NOMO-1 treated with DMSO at 0.1 percent for 48 hours (cell line): ENCODE results near the gene PDZD7.

Source experiments
- DNase-seq: peaks from one replicate; lab custom pipeline; 2025; ENCODE audit not compliant: unreplicated experiment; lab: John Stamatoyannopoulos, UW

The PDZD7 gene

DNA sequence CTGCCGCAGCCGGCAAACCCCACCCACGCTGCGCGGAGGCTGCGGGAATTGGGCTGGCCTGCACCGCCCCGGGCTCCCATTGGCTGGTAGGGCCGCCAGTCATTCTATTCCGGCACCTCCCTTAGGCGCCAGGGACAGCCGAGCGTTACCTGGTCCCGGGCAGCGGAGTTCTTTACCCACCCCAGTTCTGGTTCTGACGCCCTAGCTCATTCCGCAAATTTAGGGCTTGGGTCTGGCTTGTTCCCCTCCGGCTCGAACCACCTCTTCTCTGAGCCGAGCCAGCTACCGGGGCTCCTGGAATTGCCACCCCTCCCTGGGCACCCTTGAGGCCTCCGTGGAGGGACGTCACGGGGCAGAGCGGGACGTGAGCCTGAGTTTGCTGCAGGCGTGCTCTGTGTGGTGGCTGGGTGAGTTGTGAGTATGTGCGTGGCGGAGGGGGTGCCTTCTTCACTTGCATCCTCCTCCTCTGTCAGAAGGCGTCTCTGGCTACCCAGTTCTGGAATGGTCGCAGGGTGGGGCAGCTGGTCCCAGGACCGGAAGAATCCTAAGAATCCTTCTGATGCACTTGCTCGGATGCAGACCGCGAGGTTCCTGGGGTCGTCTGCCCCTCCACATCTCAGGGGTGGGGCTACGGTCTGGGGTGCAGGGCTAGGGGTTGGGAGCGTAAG lies at the start of gene PDZD7, which contains the start of gene SFXN3:
TSS of gene PDZD7 (minus strand) at position 2 of the 668 bp plus-strand sequence. CDS start 910 bp downstream, outside the sequence.
TSS of gene SFXN3 (plus strand) at position 107 of the 668 bp plus-strand sequence. CDS start 3,461 bp downstream, outside the sequence.
- peak; percentile 79 for DNase-seq

DNA sequence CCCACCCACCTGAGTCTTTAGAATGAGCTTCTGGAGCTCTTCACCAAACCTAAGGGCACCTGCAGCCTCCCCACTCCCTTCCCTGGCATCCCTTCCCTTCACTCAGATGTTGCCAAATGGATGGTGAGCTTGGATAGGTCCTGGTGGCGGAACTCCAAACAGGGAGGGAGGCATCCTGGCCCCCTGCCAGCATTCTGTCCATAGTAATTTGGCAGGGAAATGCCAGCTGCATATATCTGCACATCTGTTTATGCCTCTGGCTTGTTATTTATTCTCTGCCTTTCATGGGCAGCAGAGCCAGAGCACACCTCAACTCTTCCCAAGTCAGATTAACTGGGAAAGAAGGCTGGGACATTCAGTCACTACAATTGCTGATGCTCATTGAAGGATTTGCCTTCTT lies 48.9 kb upstream of the PDZD7 start:
- no peak for DNase-seq

DNA sequence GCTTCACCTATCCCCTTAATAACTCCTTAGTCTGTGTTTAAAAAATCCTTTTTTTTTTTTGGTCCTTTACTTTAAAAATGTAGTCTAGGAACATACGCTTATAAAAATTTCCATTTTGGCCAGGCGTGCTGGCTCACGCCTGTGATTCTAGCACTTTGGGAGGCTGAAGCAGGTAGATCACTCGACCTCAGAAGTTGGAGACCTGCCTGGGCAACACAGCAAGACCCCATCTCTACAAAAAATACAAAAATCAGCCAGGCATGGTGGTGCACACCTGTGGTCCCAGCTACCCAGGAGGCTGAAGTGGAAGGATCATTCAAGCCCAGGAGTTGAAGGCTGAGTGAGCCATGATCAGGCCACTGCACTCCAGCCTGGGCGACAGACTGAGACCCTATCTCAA lies 45.7 kb upstream of the PDZD7 start:
- DNase-seq = no peak

DNA sequence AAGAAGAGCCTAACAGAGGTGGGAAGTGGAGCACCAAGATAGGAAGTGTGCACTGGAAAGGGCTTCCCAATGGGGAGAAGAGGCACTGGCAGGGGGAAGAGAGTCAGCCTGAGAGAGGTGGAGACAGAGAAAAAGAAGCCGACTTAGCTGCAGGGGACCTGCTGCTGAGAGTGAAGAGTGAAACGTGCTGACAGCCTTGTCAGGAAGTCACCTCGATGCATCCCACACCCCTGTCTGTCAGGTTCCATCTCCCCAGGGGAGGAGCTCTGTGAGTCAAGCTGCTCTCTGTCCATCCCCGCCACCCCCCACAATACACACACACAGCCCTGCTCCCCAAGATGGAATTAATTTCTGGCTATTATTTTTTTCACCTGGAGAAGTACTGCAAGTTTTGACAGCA lies 44.8 kb upstream of the PDZD7 start:
- DNase-seq = no peak

DNA sequence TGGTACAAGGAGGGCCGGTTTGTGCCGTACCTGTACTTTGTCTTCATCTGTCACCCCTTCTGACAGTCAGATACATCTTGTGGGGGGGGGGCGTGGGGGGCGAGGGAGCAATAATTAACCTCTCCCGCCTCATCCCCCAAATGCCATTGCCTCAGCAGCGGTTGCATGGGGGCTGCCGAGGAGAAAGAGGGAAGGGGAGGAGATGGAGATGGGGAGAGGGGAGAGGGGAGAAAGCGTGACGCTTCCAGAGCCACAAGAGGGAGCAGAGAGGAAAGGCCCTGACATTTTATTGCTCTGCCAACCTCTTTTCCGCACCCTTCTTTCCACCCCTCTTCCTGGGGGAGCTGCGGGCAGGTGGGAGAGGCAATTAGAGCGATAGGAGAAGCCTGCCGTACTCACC lies 42.7 kb upstream of the PDZD7 start:
- no peak for DNase-seq

DNA sequence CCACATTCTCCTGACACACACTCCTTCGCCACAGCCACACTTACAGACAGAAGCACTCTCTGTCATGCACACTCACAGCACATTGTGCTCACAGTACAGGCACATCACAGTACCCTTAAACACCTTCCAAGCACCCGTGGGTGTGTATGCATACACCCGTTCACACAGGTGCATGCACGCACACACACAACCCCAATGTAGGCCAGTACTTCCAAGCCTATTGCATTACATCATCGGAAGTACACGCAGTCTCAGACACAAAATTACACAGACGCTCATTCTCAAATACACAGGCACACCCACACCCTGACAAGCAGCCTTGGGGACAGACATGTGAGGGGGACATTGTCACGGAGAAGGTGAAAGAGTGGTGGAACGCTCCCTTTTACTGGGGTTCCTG lies 42.0 kb upstream of the PDZD7 start:
- no peak for DNase-seq

DNA sequence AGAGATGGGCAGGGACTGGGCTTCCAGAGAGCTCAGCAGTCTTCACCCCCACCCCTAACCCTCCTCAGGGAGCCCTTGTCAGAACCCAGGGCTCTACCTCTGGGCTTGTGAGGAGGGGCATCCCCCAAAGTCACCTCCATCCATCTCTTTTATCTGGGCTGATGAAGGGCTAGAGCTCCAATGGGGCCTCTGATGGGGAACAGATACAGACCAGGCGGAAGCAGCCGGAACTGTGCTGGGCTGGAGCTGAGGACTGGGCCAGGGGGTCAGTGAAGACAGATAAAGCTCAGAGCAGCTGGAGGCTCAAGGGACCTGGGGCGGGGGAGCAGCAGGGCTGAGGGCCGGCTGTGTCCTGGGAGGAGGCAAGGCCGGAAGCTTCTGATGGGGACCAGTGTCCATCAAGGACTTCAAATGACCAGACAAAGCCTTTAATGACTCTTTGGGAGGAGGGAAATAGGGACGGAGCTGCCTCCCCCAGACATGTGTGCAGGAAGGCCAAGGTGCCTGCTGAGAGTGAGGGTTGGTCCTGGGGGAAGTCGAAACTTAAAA lies 41.0 kb upstream of the PDZD7 start:
- no peak for DNase-seq

DNA sequence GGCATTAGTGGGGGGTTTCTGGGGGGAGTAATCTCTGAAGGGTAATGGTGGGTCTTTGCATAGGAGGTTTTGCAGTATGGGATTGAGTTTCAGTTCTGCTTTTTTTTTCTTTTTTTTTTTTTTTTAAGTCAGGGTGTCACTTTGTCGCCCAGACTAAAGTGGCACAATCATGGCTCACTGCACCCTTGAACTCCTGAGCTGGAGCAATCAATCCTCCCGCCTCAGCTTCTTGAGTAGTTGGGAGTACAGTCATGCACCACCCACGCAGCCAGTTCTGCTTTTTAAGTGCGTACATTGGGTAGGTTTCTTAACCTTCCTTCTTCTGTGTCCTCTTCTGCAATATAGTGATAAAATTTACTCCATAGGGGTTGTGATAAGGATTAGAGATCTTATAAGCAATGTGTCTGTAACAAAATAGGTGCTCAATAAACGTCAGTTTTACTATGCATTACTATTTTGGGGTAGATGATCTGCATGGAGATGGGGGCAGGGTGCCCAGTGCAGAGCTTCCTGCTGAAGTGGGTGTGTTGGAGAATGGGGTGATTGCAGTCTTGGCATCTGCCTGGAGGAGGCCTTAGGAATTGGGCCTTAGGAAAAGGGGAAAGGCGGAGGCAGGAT lies 40.4 kb upstream of the PDZD7 start:
- DNase-seq = peak; percentile 96

DNA sequence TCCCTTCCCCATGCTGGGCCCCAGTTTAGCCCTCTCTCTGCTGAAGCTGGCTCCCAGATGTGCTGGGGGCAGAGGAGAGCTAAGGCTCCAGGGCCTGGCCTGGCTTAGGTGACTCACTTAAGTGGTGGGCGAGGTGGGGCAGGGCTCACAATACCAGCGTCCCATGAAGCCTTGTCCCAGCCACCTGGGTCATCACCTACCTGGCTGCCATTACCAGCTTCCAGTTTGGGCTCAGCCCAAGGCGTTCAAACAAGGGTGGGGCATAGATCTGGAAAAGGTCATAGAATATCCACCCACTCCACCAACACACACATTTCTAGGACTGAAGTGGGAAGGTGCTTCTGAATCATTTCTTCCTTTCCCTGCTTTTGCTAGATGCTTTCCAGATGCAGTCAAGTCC lies 39.2 kb upstream of the PDZD7 start:
- no peak for DNase-seq

DNA sequence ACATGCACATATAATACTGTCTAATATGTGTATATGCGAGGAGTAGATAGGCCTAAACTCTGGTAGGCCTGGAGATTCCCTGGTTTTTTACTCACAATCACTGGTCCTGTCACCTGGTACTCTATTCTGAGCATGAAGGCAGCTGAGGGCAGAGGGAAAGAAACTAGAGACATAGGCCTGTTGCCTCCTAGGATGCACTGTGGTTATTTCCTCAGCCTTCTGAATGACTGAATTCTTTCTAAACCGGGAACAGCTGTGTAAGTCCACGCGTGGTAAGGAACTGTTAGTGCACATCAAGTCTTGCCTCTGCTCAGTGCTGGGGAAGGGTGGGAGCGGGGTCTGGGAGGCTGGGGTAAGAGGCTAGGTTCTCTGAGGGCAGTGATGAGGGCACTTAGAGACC lies 38.5 kb upstream of the PDZD7 start:
- DNase-seq = no peak

DNA sequence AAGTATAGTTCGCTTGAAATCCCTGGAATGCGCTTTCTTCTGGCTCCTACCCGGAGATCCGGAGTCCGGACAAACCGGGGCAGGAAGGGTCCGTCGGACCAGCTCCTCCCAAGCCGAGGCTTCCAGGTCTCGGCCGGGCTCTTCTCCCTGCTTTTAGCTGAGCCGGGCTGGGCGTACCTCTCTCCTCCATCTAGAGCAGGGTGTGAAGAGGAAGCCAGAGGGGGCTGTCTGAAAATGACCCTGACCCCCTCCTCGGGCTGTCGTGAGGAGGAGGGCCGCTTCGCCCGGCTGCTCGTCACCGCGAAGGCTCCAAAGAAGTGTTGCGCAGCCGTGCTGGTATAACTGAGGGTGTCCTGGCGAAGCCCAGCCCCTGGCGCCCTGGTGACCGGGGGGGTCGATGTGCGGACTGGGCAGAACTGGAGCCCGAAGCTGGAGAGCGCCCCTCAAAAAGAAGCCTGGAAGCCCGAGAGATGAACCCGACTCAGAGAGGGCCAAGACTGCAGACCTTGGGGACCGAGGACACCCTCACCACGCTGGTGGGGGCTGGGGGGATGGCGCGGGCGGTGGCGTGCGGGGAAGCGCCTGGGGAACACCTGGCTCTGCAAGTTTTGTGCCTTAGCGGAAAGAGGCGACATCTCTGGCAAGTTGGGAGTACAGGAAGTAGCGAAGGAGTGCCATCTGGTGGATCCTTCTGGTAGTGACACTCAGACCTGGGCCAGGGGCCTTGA lies 36.6 kb upstream of the PDZD7 start:
- DNase-seq = peak; percentile 78

DNA sequence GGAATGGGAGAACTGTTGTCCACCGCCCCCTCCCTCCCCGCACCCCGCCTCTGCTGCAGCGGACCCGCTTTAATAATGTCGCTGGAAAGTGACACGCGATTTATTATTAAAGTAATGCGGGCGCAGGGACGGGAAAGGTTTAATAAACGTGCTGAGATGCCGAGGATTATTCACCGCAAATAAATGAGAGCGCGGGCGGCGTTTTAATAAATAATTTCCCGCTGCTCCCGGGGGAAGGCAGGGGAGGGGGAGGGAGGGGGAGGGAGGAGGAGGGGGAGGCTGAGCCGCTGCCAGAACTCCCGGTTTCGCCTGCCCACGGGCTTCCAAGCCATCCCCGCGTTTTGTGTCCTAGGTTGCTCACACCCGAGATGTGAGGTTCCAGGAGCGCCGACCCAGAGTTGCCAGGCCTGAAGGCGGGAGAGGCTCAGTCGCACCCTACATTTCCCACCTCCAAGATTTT lies 36.0 kb upstream of the PDZD7 start:
- no peak for DNase-seq

DNA sequence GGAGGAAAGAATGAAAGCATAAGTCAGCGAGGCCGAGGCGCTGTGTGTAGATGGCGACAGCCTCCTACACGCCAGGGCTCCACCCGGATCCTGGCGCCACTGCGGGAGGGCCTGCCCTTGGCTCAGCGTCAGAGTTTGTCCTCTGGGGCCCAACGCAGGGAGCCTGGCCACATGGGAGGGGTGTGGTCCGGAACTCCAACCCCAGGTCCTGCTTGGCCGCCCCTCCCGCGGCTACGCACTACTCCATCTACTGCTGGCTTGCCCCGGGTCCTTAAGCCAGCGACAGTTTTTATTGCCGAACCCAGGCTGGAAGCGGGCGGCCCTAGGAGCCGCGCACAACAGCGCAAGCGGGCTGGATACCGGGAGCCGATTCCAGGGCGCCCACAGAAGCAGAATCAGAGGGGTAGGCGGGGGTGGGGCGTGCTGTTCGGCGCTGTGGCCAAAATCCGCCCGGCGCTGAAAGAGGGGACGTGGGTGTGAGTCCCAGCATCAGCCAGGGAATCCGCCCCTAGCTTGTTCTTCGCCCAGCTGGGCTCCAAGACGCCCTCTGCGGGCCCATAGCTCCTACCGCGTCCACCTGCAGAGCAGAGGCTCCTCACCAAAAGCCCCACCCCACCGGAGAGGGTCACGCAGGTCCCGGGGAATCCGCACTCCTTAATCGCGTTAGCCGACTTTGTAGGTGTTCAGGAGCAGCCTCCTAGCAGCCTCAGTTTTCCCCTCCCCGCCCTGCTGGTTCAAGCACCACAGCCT lies 35.4 kb upstream of the PDZD7 start:
- peak; percentile 71 for DNase-seq

DNA sequence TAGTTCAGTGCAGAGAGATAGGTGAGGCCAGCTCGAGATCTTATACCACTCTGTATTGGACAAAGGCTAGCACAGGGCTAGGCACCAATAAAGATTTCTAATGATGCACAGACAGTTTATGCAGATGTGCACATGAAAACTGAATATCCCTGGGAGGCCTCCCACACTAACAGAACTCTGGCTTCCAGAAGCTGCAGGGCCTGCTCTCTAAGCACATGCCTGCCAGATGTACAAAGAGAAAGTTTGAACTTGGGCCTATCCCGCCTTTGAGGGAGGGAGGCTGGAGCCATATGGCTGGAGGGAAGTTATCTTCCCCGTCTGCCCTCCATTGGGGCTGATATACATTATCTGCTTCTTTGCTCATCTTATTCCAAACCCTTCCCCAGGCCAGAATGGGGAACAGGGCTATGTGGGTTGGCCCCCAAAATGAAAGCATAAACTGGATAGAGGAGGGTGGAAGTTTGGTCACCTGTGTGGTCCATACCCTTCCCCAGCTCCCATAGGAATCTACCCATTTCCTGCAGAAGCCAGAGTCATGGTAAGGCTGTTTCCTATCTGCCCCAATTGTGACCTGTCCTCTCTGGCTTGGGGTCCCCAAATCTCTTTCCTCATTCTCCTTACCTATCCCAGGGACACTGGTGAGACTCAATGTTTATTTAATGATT lies 34.7 kb upstream of the PDZD7 start:
- no peak for DNase-seq

DNA sequence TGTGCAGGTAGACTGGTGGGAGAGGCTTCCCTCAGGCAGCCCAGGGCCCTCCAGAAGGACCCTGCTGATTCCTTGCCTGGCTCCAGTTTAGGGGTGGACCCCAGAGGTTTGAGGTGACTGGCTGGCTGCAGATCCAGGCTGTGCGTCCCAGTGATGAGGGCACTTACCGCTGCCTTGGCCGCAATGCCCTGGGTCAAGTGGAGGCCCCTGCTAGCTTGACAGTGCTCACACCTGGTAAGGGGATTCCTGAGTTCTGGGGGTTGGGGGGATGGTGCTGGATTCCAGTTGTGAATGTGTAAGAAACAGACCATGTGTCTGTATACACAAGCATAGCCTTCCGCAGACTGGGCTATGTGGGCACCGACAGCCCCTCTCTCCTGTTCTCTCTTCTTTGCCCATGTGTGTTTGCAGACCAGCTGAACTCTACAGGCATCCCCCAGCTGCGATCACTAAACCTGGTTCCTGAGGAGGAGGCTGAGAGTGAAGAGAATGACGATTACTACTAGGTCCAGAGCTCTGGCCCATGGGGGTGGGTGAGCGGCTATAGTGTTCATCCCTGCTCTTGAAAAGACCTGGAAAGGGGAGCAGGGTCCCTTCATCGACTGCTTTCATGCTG lies 33.6 kb upstream of the PDZD7 start:
- DNase-seq = no peak

DNA sequence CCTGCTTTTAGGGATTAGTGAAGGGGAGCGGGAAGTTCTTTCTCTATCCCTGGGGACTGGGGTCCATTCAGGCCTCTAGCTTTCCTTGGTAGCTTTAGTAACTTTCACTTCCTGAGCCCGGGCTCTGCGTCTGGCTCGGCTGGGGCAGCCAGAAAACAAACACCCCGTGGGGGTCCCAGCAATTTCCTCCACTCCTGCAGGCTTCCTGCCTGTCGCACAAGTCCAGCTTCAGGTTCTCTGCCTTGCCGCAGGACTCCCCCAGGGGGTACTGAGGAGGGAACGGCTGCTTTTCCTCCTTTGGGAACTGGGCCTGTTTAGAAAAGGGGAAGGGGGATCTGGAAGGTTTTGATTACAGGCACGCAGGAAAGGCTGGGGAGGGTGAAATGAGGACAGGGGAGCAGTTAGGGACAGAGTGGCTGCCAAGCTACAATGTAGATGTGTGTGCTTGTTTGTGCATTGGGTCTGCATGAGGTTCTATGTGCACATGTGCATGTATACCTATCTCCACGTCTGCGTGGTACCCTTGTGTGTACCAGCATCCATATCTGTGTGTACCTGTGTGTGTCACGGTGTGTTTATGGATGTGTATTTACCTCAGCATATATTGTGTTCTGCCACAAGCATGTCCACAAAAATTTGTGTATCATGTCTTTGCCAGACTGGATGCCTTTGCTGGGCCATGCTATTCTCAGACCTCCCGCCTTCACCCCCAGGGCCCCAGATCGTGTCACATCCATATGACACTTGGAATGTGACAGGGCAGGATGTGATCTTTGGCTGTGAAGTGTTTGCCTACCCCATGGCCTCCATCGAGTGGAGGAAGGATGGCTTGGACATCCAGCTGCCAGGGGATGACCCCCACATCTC lies 32.9 kb upstream of the PDZD7 start:
- DNase-seq = no peak

DNA sequence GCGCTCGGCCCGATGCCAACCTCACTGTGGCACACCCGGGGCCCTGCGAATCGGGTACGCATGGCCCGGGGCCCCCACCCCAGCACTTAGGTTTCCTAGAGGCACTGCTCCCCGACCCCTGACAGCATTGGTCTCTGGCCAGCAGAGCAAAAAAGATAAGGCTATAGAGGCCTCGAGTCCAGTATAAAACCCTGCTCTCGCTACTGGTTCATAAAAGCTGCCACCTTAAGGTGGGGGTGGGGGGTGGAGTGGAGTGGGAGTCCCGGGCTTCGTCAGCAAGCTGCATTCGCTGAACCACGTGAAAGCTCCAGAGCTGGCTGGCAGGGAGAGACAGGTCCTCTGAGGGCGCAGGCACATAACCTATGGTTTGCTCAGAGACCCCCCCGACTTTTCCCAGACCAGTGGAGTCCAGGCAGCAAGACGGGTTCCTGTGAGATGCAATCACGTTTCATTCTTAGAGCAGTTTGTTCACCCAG lies 32.2 kb upstream of the PDZD7 start:
- no peak for DNase-seq

DNA sequence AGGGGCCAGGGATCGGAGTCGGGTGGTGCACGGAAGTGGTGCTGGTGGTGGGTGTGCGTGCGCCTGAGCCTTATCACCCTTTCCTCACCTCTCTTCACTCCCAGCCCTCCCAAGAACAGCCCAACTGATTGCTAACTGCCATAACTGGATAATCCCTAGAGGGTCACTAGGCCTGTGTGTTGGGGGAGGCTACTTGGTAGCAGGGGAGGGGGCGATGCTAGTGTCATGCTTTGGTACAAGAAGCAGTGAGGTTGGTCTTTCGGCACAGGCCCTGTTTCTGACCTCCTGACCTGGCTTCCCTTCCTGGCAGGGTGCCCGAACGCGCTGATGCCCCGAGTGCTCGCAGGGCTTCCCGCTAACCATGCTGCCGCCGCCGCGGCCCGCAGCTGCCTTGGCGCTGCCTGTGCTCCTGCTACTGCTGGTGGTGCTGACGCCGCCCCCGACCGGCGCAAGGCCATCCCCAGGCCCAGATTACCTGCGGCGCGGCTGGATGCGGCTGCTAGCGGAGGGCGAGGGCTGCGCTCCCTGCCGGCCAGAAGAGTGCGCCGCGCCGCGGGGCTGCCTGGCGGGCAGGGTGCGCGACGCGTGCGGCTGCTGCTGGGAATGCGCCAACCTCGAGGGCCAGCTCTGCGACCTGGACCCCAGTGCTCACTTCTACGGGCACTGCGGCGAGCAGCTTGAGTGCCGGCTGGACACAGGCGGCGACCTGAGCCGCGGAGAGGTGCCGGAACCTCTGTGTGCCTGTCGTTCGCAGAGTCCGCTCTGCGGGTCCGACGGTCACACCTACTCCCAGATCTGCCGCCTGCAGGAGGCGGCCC lies 31.5 kb upstream of the PDZD7 start:
- peak; percentile 55 for DNase-seq
